Stimulated activated CD4-positive, alpha-beta T cell treated with anti-CD3 and anti-CD28 coated beads, TNF-alpha, amount 100 ng/mL, for 1 hour (primary cell): ENCODE measurements around the gene KIFC3.
"Not testable (repeated sequence)": the region's sequence is repeated elsewhere in the genome, so short reads cannot be mapped to it uniquely, and the experiment has no call there.

Source experiments
- DNase-seq, 3 donors: peaks; one replicate each; pipeline ENCODE4 v3.0.0-alpha.2; 2020; ENCODE audit warnings: low read depth in 3 of 3, low spot score in 1 of 3

KIFC3 gene

GRCh38 chr16:57788951-57789350, 13.3 kb downstream of the KIFC3 start:
- DNase-seq, result no peak

GRCh38 chr16:57788252-57788841, 13.9 kb downstream of the KIFC3 start:
- no peak for DNase-seq

GRCh38 chr16:57787519-57787905, 14.8 kb downstream of the KIFC3 start:
- no peak for DNase-seq

- DNase-seq, result no peak
Observed at GRCh38 chr16:57786632-57787518, 15.4 kb downstream of the KIFC3 start.

GRCh38 chr16:57785924-57786323, 16.4 kb downstream of the KIFC3 start:
- DNase-seq, result no peak

GRCh38 chr16:57785385-57785784, 16.9 kb downstream of the KIFC3 start:
- no peak for DNase-seq

- no peak for DNase-seq
Observed at GRCh38 chr16:57784334-57784733, 18.0 kb downstream of the KIFC3 start.

- no peak for DNase-seq
Observed at GRCh38 chr16:57783883-57784282, 18.4 kb downstream of the KIFC3 start.

- no peak for DNase-seq
Observed at GRCh38 chr16:57783116-57783515, 19.2 kb downstream of the KIFC3 start.

- not testable (repeated sequence) for DNase-seq
Observed at GRCh38 chr16:57782607-57783055, 19.7 kb downstream of the KIFC3 start.

GRCh38 chr16:57781741-57782606, 20.3 kb downstream of the KIFC3 start:
- no peak for DNase-seq

- DNase-seq, result no peak
Observed at GRCh38 chr16:57781349-57781740, 20.9 kb downstream of the KIFC3 start.

GRCh38 chr16:57779836-57780235, 22.5 kb downstream of the KIFC3 start:
- DNase-seq, result not testable (repeated sequence)

GRCh38 chr16:57778658-57779057, 23.6 kb downstream of the KIFC3 start:
- DNase-seq, result no peak

GRCh38 chr16:57775661-57776469, 26.4 kb downstream of the KIFC3 start:
- DNase-seq, result no peak

- no peak for DNase-seq
Observed at GRCh38 chr16:57774705-57775285, 27.5 kb downstream of the KIFC3 start.

- DNase-seq, result no peak
Observed at GRCh38 chr16:57773655-57774295, 28.5 kb downstream of the KIFC3 start.

- DNase-seq, result no peak
Observed at GRCh38 chr16:57773019-57773418, 29.3 kb downstream of the KIFC3 start.

- DNase-seq, result no peak
Observed at GRCh38 chr16:57771141-57771785, 31.0 kb downstream of the KIFC3 start.
